ENCODE measurements around the gene LPCAT1.

LPCAT1 gene

GRCh38 chr5:1466631-1467265, 57.0 kb downstream of the LPCAT1 start:
- TF ChIP-seq CTCF (IDR thresholded peaks at IDR 0.05), result no peak
- TF ChIP-seq ZFX (IDR thresholded peaks at IDR 0.05; ENCODE audit: borderline replicate concordance), result no peak
- H3K27ac ChIP-seq, result no peak overlapping the region

GRCh38 chr5:1465966-1466471, 57.7 kb downstream of the LPCAT1 start:
- no peak for TF ChIP-seq CTCF (IDR thresholded peaks at IDR 0.05)
- TF ChIP-seq ZFX (IDR thresholded peaks at IDR 0.05; ENCODE audit: borderline replicate concordance), result no peak
- H3K27ac ChIP-seq, result no peak overlapping the region

GRCh38 chr5:1465117-1465516, 58.6 kb downstream of the LPCAT1 start:
- H3K27ac ChIP-seq, result no peak overlapping the region
- TF ChIP-seq ZFX (IDR thresholded peaks at IDR 0.05; ENCODE audit: borderline replicate concordance) (no peak), CTCF (IDR thresholded peaks at IDR 0.05) (no peak)

GRCh38 chr5:1464511-1464910, 59.2 kb downstream of the LPCAT1 start:
- TF ChIP-seq CTCF (IDR thresholded peaks at IDR 0.05) (no peak), ZFX (IDR thresholded peaks at IDR 0.05; ENCODE audit: borderline replicate concordance) (no peak)
- no peak overlapping the region for H3K27ac ChIP-seq

GRCh38 chr5:1464096-1464446, 59.7 kb downstream of the LPCAT1 start:
- H3K27ac ChIP-seq, result no peak overlapping the region
- no peak for TF ChIP-seq ZFX (IDR thresholded peaks at IDR 0.05; ENCODE audit: borderline replicate concordance)
- TF ChIP-seq CTCF (IDR thresholded peaks at IDR 0.05), result no peak

- H3K27ac ChIP-seq, result no peak overlapping the region
- TF ChIP-seq CTCF (IDR thresholded peaks at IDR 0.05) (no peak), ZFX (IDR thresholded peaks at IDR 0.05; ENCODE audit: borderline replicate concordance) (no peak)
Observed at GRCh38 chr5:1463326-1464095, 60.2 kb downstream of the LPCAT1 start.

GRCh38 chr5:1462358-1462757, 61.4 kb downstream of the LPCAT1 start:
- no peak overlapping the region for H3K27ac ChIP-seq
- TF ChIP-seq ZFX (IDR thresholded peaks at IDR 0.05; ENCODE audit: borderline replicate concordance), result no peak
- no peak for TF ChIP-seq CTCF (IDR thresholded peaks at IDR 0.05)

All from 22Rv1 (cell line).